ENCODE data around the gene ZBTB20.

The ZBTB20 gene

GRCh38 chr3:114379266-114379665 lies 767.8 kb downstream of the ZBTB20 start:
- DNase-seq (ENCODE audit: low spot score), result no peak
- CTCF ChIA-PET, result interaction anchor here (0.7 kb wide), 1 partner anchor 531 kb away, joined by 3 read pairs; no protein-coding TSS in a partner anchor
- POLR2A ChIA-PET (ENCODE audit: low non-redundant PET), result no interaction called here
- no peak overlapping the region for H3K27ac ChIP-seq
- TF ChIP-seq CTCF (conservative IDR thresholded peaks at IDR 0.05; ENCODE audit: low read depth), result no peak

GRCh38 chr3:114378760-114379159 lies 768.3 kb downstream of the ZBTB20 start:
- no peak overlapping the region for H3K27ac ChIP-seq
- CTCF ChIA-PET, result interaction anchor here (0.7 kb wide), 1 partner anchor 532 kb away, joined by 3 read pairs; no protein-coding TSS in a partner anchor
- POLR2A ChIA-PET (ENCODE audit: low non-redundant PET), result no interaction called here
- no peak for DNase-seq (ENCODE audit: low spot score)
- no peak for TF ChIP-seq CTCF (conservative IDR thresholded peaks at IDR 0.05; ENCODE audit: low read depth)

- H3K27ac ChIP-seq, result no peak overlapping the region
- no peak for DNase-seq (ENCODE audit: low spot score)
- TF ChIP-seq CTCF (conservative IDR thresholded peaks at IDR 0.05; ENCODE audit: low read depth), result no peak
- ChIA-PET POLR2A (ENCODE audit: low non-redundant PET) (interaction anchor here (0.7 kb wide), 1 partner anchor 27 kb away, joined by 3 read pairs; no protein-coding TSS in a partner anchor), CTCF (interaction anchor here (1.6 kb wide), 1 partner anchor 41 kb away, joined by 4 read pairs; no protein-coding TSS in a partner anchor)
These were observed 769.7 kb downstream of the ZBTB20 start for GRCh38 chr3:114377426-114377825.

- POLR2A ChIA-PET (ENCODE audit: low non-redundant PET), result interaction anchor here (0.7 kb wide), 1 partner anchor 28 kb away, joined by 3 read pairs; no protein-coding TSS in a partner anchor
- TF ChIP-seq CTCF (conservative IDR thresholded peaks at IDR 0.05; ENCODE audit: low read depth), result no peak
- CTCF ChIA-PET, result interaction anchor here (0.6 to 1.6 kb wide), 2 partner anchors 42 to 56 kb away, joined by 3 to 4 read pairs; no protein-coding TSS in a partner anchor
- no peak overlapping the region for H3K27ac ChIP-seq
- DNase-seq (ENCODE audit: low spot score), result no peak
These were observed 770.4 kb downstream of the ZBTB20 start for GRCh38 chr3:114376516-114377185.

- H3K27ac ChIP-seq, result no peak overlapping the region
- POLR2A ChIA-PET (ENCODE audit: low non-redundant PET), result no interaction called here
- no peak for TF ChIP-seq CTCF (conservative IDR thresholded peaks at IDR 0.05; ENCODE audit: low read depth)
- DNase-seq (ENCODE audit: low spot score), result no peak
- CTCF ChIA-PET, result interaction anchor here (1.6 kb wide), 1 partner anchor 43 kb away, joined by 4 read pairs; no protein-coding TSS in a partner anchor
These were observed 771.3 kb downstream of the ZBTB20 start for GRCh38 chr3:114375608-114376421.

GRCh38 chr3:114374433-114374990 lies 772.6 kb downstream of the ZBTB20 start:
- DNase-seq (ENCODE audit: low spot score), result no peak
- ChIA-PET POLR2A (ENCODE audit: low non-redundant PET) (no interaction called here), CTCF (no interaction called here)
- H3K27ac ChIP-seq, result no peak overlapping the region
- no peak for TF ChIP-seq CTCF (conservative IDR thresholded peaks at IDR 0.05; ENCODE audit: low read depth)

Measured in RWPE1 (cell line).